Stimulated activated effector memory CD8-positive, alpha-beta T cell treated with anti-CD3 and anti-CD28 coated beads, Interleukin-12 subunit alpha, Interleukin-12 subunit beta, amount 100 ng/mL, for 72 hours (primary cell): Measurements from ENCODE around the gene CDC42SE1.
"Not testable (repeated sequence)": the region's sequence is repeated elsewhere in the genome, so short reads cannot be mapped to it uniquely, and the experiment has no call there.

Experiments
- ATAC-seq: fragments of 150-1000 bp; cut with Tn5 transposase; 2 replicates; pipeline ENCODE4 v1.10.0; 2021
- DNase-seq, 2 donors: peaks; one replicate each; pipeline ENCODE4 v3.0.0; 2021 to 2022; ENCODE audit warnings: low spot score in 2 of 2
- H3K27ac Mint-ChIP-seq: one replicate; pipeline ENCODE4 v1.8.0; 2022; ENCODE audit warnings: mild to moderate bottlenecking, mixed read lengths
- H3K36me3 Mint-ChIP-seq: one replicate; pipeline ENCODE4 v1.8.0; 2022; ENCODE audit warnings: mild to moderate bottlenecking, mixed read lengths
- H3K4me1 Mint-ChIP-seq: one replicate; pipeline ENCODE4 v1.8.0; 2022; ENCODE audit warnings: mixed read lengths
- H3K4me3 Mint-ChIP-seq: one replicate; pipeline ENCODE4 v1.8.0; 2022; ENCODE audit warnings: mild to moderate bottlenecking, mixed read lengths
- H3K9me3 Mint-ChIP-seq: one replicate; pipeline ENCODE4 v1.8.0; 2022; ENCODE audit warnings: mixed read lengths

Gene CDC42SE1, protein sequence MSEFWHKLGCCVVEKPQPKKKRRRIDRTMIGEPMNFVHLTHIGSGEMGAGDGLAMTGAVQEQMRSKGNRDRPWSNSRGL

DNA sequence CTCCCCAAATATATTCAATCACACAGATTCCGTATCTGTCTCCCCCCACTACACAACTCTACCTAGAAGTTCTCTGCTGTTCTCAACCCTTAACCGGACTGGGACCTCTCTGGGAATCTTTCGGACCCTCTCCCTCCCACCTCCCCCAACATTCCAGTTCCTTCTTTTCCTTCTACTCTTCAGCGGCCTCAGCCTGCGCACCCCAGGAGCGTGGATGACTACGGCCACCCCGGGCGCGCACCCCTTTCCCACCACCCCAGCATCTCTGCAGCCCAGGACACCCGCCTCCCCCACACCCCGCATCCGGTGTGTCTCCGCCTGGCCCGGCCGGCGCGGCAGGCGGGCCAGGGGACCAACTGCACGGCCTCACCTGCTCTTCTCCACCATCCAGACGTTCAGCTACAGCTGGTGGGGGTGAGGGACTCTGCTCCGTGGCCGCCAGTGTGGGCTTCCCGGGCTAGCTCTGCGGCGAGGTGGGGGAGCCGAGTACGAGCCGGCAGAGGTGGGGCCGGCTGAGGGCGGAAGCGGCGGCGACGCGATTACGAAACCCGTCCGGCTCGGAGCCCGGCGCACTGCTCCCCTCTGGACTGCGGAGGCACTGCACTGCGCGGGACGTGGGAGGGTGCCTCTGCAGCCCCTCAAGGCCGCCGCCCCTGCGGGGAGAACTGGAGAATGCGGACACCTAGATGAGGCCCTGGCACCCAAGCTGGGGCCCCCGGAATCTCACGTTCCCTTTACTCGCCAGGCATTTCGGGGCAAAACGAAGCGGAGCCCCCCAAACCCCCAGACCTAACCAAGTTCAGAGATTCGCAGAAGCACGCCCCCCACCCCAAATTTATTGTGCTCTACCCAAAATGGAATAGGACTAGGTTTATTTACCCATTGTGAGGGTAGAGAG lies at the start of gene CDC42SE1:
Gene CDC42SE1, minus strand, starts transcription at position 514 of the 898 bp plus-strand sequence. CDS start 3,892 bp downstream, outside the sequence.
- Mint-ChIP-seq H3K9me3 (no peaks in the 10 kb centered on the region), H3K4me1 (peaks cover 52% of the 10 kb centered on the region), H3K4me3 (peak within 1 kb of the TSS; percentile 94), H3K27ac (peak within 1 kb of the TSS; percentile 97), H3K36me3 (peaks cover 51% of the 10 kb centered on the region)
- ATAC-seq: peak; percentile 89
- peak; percentile 77 to 90 for DNase-seq

- no peak for DNase-seq
- no peaks in the 10 kb centered on the region for H3K9me3 Mint-ChIP-seq
- no peak overlapping the region for H3K27ac Mint-ChIP-seq
- no peak overlapping the region for H3K4me3 Mint-ChIP-seq
- peaks cover 37% of the 10 kb centered on the region for H3K36me3 Mint-ChIP-seq
- H3K4me1 Mint-ChIP-seq: no peaks in the 10 kb centered on the region
- no peak for ATAC-seq
Measured at GRCh38 chr1:151108331-151108730, 48.9 kb upstream of the CDC42SE1 start.

DNA sequence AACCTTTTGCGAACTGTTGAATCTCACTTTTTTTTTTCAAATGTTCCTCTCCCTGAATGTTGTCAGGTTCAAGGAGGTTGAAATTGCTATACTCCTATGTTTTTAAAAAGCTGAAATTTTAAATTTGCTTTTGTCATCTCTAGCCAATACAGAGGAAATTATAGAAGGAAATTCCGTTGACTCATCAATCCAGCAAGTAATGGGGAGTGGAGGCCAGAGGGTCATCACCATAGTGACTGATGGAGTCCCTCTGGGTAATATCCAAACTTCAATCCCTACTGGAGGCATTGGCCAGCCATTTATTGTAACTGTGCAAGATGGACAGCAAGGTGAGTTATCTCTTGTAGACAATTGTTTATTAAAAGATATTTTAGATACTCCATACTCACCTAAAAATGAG lies 47.5 kb upstream of the CDC42SE1 start:
- Mint-ChIP-seq H3K4me1 (no peaks in the 10 kb centered on the region), H3K27ac (no peak overlapping the region), H3K36me3 (peaks cover 37% of the 10 kb centered on the region), H3K4me3 (no peak overlapping the region), H3K9me3 (no peaks in the 10 kb centered on the region)
- ATAC-seq (no peak), DNase-seq (no peak)

- Mint-ChIP-seq H3K36me3 (peaks cover 31% of the 10 kb centered on the region), H3K27ac (peak overlapping the region; percentile 71), H3K4me1 (no peaks in the 10 kb centered on the region), H3K4me3 (no peak overlapping the region), H3K9me3 (no peaks in the 10 kb centered on the region)
- no peak for DNase-seq
- ATAC-seq: no peak
Measured at GRCh38 chr1:151104630-151105029, 45.2 kb upstream of the CDC42SE1 start.

GRCh38 chr1:151098126-151098525 lies 38.7 kb upstream of the CDC42SE1 start:
- DNase-seq (no peak), ATAC-seq (no peak)
- H3K4me3 Mint-ChIP-seq: no peak overlapping the region
- H3K27ac Mint-ChIP-seq: no peak overlapping the region
- no peaks in the 10 kb centered on the region for H3K9me3 Mint-ChIP-seq
- no peaks in the 10 kb centered on the region for H3K4me1 Mint-ChIP-seq
- H3K36me3 Mint-ChIP-seq: peaks cover 33% of the 10 kb centered on the region

GRCh38 chr1:151097426-151097825 lies 38.0 kb upstream of the CDC42SE1 start:
- not testable (repeated sequence) for ATAC-seq, DNase-seq, H3K9me3 Mint-ChIP-seq, H3K4me3 Mint-ChIP-seq, H3K4me1 Mint-ChIP-seq
- Mint-ChIP-seq H3K36me3 (peaks cover 38% of the 10 kb centered on the region), H3K27ac (peak overlapping the region; percentile 40)

DNA sequence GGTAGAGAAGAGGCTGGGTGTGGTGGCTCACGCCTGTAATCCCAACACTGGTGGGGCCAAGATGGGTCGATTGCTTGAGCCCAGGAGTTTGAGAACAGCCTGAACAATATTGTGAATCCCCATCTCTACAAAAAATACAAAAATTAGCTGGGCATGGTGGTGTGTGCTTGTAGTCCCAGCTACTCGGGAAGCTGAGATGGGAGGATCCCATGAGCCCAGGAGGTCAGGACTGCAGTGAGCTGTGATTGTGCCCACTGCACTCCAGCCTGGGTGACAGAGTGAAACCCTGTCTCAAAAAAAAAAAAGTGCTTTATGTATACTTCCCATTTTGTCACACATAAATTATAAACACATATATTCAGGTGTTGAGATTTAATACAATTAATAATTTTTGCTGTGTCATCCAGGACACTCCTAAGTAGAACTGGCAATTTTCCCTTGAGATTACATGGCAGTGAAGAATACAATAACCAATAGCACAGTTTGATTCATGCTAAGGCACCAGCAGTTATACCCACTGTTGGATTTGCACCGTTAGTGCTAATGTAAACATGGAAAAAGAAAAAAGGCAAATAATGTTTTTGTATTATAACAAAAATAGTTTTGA lies 26.6 kb upstream of the CDC42SE1 start:
- H3K4me3 Mint-ChIP-seq: no peak overlapping the region
- no peaks in the 10 kb centered on the region for H3K4me1 Mint-ChIP-seq
- ATAC-seq: no peak
- no peak overlapping the region for H3K27ac Mint-ChIP-seq
- H3K9me3 Mint-ChIP-seq: no peaks in the 10 kb centered on the region
- H3K36me3 Mint-ChIP-seq: peaks cover 13% of the 10 kb centered on the region
- no peak for DNase-seq

DNA sequence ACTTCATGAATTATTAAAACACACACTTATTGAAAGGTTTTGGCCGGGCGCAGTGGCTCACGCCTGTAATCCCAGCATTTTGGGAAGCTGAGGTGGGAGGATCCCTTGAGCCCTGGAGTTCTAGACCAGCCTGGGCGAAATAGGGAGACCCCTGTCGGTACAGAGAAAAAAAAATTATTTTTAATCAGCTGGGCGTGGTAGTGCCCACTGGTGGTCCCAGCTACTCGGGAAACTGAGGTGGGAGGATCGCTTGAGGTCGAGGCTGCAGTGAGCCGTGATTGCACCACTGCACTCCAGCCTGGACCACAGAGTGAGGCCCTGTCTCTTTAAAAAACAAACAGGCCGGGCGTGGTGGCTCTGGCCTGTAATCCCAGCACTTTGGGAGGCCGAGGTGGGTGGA lies 12.8 kb upstream of the CDC42SE1 start:
- Mint-ChIP-seq H3K9me3 (no peaks in the 10 kb centered on the region), H3K36me3 (peaks cover 34% of the 10 kb centered on the region), H3K27ac (peak overlapping the region; percentile 98), H3K4me1 (peaks cover 12% of the 10 kb centered on the region), H3K4me3 (peak overlapping the region; percentile 91)
- ATAC-seq: no peak
- DNase-seq: no peak

DNA sequence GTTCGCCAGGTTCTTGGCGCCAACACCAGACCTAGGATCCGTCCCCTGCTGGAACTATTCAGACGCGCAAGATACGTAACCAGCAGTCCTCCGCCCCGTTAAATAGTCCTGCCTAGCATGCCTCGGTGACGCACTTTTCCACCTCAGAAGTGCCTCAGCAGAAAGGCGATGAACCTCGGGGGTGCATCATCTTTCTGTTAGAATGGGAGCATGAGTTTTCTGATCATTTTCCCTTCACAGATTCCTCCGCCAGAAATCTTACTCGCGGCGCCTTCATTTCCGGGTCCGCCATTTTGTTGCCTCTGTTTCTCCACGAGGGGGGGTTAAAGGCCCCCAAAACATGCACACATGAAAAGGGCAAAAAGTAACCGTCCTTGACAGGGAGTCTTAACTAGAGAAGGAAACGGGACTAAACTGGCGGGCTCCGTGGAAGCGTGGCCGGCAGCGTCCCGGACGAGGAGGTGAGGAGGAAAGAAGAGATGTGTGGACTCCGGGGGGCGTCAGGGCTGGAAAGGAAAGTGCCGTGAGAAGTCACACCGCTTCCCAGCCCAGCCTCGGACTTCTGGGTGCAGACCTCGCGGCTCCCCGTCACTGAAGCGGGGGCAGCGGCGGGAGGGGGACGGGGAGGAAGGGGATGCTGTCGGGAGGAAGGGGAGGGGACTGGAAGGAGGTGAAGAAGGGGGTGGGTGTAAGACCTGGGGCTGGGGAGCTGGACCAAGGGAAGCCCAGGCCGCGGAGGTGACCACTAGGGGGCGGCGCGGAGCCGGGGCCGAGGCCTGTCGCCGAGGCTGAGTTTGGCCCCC lies 11.3 kb upstream of the CDC42SE1 start, which contains the start of gene GABPB2:
Gene GABPB2, plus strand, starts transcription at position 288 of the 803 bp plus-strand sequence. CDS start 17,429 bp downstream, outside the sequence.
- DNase-seq (peak; percentile 95 to 96), ATAC-seq (peak; percentile 91)
- H3K9me3 Mint-ChIP-seq: no peaks in the 10 kb centered on the region
- peaks cover 34% of the 10 kb centered on the region for H3K36me3 Mint-ChIP-seq
- peak within 1 kb of the TSS; percentile 98 for H3K27ac Mint-ChIP-seq
- H3K4me3 Mint-ChIP-seq: peak within 1 kb of the TSS; percentile 91
- H3K4me1 Mint-ChIP-seq: peaks cover 12% of the 10 kb centered on the region

DNA sequence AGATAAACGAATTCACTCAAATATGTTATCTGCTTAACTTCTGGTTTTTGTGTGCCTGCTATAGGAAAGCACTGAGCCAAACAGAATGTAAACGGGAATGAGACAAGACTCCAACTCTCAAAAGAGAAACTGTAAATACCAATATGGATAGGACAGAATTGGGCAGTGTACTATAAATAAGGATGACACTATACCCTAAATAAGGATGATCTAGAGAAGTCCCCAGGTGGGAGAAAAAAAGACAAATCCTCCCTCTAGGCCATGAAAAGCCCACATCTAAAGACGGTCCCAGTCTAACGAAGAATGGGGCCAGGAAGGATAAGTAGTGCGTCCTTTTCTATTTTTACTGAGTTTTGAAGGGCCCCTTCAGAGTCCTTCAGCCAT lies 9.7 kb upstream of the CDC42SE1 start:
- no peak for DNase-seq
- H3K36me3 Mint-ChIP-seq: peaks cover 24% of the 10 kb centered on the region
- H3K27ac Mint-ChIP-seq: peak overlapping the region; percentile 98
- H3K4me3 Mint-ChIP-seq: peak overlapping the region; percentile 91
- no peaks in the 10 kb centered on the region for H3K9me3 Mint-ChIP-seq
- peaks cover 12% of the 10 kb centered on the region for H3K4me1 Mint-ChIP-seq
- no peak for ATAC-seq

- ATAC-seq (no peak), DNase-seq (no peak)
- Mint-ChIP-seq H3K9me3 (no peaks in the 10 kb centered on the region), H3K27ac (no peak overlapping the region), H3K4me1 (peaks cover 6% of the 10 kb centered on the region), H3K4me3 (no peak overlapping the region), H3K36me3 (peaks cover 22% of the 10 kb centered on the region)
Measured at GRCh38 chr1:151067185-151067584, 7.8 kb upstream of the CDC42SE1 start.

DNA sequence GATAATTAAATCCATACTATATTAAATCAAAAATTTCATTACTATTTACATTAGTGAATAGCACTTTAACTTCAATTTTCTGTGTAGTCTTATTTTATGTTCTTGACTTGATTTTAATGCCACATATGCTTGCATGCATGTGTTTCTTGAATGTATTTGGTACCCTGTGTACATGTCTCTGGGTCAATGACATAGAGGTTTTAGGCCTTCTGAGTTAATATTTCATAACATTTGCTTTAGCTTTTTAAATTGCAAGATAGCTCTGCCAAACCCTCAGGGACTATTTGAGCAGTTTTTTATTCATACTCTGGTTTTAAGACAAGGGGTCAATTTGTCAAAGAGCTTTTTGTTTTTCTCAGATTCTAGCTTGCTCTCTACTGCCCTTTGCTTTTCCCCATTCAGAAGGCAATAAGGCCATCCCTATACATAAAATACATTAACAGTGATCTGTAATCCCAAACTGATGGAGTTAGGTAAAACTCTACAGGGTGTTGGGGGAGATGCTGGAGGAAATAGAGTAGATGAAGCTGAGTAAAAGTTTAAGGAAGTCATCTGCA lies 5.7 kb upstream of the CDC42SE1 start:
- peaks cover 4% of the 10 kb centered on the region for H3K4me1 Mint-ChIP-seq
- no peak overlapping the region for H3K4me3 Mint-ChIP-seq
- no peak overlapping the region for H3K27ac Mint-ChIP-seq

DNA sequence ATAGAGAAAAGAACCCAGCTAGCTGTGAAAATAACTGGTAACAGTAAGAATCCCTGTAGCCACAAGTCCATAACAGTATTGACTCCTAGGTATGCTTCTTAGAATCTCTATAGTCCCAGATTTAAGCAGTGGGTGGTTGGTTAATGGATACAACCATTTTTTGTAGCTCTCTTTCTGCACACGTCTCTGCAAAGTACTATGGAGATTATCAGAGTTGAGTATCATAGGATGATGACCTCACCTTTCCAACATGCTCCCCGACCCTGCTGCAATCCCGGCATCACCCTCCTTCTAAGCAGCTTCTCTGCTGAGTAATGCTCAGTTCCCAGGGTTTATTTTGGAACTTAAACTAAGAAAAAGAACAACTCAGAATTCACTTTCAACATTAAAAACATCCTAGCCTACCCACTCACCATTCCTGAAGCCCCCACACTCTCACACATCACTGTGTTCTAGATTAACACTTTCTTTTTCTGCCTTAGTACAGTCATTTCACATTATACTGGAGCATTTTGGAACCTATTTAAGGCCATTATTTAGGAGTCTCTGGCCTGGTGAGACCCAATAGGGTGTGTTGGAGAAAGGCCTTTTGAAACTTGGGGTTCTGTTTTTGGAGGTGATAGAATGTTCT lies 3.4 kb upstream of the CDC42SE1 start:
- Mint-ChIP-seq H3K4me3 (no peak overlapping the region), H3K4me1 (peaks cover 17% of the 10 kb centered on the region), H3K27ac (no peak overlapping the region), H3K36me3 (peaks cover 16% of the 10 kb centered on the region), H3K9me3 (no peaks in the 10 kb centered on the region)
- ATAC-seq (no peak), DNase-seq (no peak)

More for the DNA sequence above, 5.7 kb upstream of the CDC42SE1 start:
- H3K36me3 Mint-ChIP-seq: peaks cover 2% of the 10 kb centered on the region
- H3K9me3 Mint-ChIP-seq: no peaks in the 10 kb centered on the region
- ATAC-seq: no peak
- DNase-seq: no peak

- H3K27ac Mint-ChIP-seq: no peak overlapping the region
- H3K4me3 Mint-ChIP-seq: peak overlapping the region; percentile 94
- ATAC-seq (no peak), DNase-seq (no peak)
- H3K4me1 Mint-ChIP-seq: peaks cover 28% of the 10 kb centered on the region
- H3K9me3 Mint-ChIP-seq: no peaks in the 10 kb centered on the region
- peaks cover 28% of the 10 kb centered on the region for H3K36me3 Mint-ChIP-seq
Measured at GRCh38 chr1:151061704-151062103, 2.3 kb upstream of the CDC42SE1 start.
